Activated naive CD4-positive, alpha-beta T cell treated with anti-CD3 and anti-CD28 coated beads, Interleukin-2, amount 50 U/mL, for 24 hours (primary cell): ENCODE data around the gene HOXC5.

Experiments used
- H3K27ac Mint-ChIP-seq: one replicate; pipeline ENCODE4 v1.8.0; 2021; ENCODE audit warnings: mild to moderate bottlenecking, mixed read lengths
- H3K27me3 Mint-ChIP-seq: one replicate; pipeline ENCODE4 v1.8.0; 2021; ENCODE audit warnings: mixed read lengths
- H3K36me3 Mint-ChIP-seq: one replicate; pipeline ENCODE4 v1.8.0; 2021; ENCODE audit warnings: mixed read lengths
- H3K4me1 Mint-ChIP-seq: one replicate; pipeline ENCODE4 v1.8.0; 2021; ENCODE audit warnings: mixed read lengths
- H3K4me3 Mint-ChIP-seq: one replicate; pipeline ENCODE4 v1.8.0; 2021; ENCODE audit warnings: mild to moderate bottlenecking, mixed read lengths
- H3K9me3 Mint-ChIP-seq: one replicate; pipeline ENCODE4 v1.8.0; 2021; ENCODE audit warnings: mixed read lengths

Gene HOXC5

DNA sequence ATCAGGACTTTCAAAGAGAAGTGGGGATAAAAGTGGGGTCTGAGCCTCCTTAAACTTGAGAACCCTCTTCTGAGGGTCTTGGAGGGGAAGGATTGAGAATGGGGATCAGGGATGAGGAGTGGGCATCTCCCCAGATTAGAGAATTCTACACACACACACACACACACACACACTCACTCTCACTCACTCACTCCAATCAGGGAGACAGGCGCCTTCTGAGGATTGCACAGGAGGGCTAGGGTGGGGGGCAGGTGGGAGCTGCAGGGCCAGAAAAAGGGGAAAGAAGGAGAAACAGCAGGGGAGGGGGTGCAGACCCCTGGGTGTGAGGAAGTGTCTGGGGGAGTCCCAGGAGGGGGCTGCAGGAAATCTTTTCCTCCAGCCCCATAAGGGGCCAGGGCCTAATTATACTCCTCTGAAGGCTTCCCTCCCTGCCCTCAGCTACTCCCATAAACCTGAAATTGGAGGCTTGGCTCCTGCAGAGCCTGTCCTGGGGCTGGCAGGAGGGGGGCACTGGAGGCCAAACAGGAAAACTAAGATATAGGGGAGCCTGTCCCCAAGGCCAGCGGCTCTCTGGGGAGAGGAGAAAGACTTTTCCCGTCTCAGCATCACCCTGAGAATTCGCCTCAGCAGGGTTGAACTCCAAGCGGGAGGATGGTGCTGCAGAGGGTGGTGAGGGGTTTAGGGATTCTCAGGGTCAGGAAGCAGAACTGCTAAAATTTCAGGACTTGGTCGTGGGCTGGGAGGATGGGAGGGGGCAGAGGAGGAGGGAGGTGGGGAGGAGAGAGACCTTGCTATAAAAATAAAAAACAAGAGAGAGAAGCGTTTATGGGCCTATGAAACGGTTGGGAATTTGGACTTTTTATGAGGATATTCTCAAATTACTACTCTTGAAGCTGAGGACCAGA lies 31.3 kb upstream of the HOXC5 start:
- Mint-ChIP-seq H3K4me3 (no peak overlapping the region), H3K27ac (no peak overlapping the region), H3K36me3 (no peaks in the 10 kb centered on the region), H3K4me1 (peaks cover 41% of the 10 kb centered on the region), H3K9me3 (no peaks in the 10 kb centered on the region), H3K27me3 (peaks cover 76% of the 10 kb centered on the region)

DNA sequence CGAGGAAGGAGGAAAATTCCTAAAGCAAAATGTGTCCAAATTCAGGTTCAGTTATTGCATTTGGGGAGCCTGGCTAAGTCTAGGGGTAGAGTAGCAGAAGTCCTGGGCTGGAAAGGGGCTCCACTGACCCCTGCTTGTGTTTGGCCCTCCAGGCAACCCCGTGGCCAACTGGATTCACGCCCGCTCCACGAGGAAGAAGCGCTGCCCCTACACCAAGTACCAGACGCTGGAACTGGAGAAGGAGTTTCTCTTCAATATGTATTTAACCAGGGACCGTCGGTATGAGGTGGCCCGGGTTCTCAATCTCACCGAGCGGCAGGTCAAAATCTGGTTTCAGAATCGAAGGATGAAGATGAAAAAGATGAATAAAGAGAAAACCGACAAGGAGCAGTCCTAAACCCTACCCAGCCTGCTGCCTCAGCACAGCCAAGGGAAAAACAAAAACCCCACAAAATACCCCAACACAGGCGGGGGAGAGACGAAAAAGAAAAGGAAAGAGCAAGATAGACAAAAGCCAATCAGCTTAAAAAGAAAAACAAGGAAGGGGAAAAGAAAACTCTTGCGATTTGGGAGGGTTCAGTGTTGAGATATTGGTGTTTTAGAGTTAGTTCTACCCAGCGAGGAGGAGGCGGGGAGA lies 30.5 kb upstream of the HOXC5 start:
- Mint-ChIP-seq H3K9me3 (no peaks in the 10 kb centered on the region), H3K36me3 (no peaks in the 10 kb centered on the region), H3K27ac (no peak overlapping the region), H3K4me3 (no peak overlapping the region), H3K27me3 (peaks cover 79% of the 10 kb centered on the region), H3K4me1 (peaks cover 39% of the 10 kb centered on the region)

DNA sequence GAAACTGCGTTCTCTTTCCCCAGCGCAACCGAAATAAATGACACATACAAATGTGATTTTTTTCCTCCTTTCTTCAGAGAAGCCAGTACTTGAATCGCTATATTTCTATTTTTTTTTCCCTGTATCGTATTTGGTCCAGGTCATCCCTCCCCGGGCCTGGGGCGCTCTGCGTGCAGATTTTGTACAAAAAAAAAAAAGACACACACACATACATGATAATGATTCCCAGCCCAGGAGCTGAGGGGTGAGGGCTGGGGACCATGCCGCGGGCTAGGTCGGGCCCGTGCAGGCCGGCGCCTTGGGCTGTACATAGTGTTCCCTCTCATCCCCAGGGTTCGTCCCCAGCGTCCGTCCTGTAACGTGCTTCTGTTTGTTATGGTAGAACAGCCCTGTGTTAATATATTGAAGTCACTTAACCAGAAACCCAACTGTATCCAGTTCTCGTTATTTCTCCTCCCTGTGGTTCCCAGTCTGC lies 29.9 kb upstream of the HOXC5 start:
- H3K36me3 Mint-ChIP-seq: no peaks in the 10 kb centered on the region
- H3K4me1 Mint-ChIP-seq: peaks cover 35% of the 10 kb centered on the region

DNA sequence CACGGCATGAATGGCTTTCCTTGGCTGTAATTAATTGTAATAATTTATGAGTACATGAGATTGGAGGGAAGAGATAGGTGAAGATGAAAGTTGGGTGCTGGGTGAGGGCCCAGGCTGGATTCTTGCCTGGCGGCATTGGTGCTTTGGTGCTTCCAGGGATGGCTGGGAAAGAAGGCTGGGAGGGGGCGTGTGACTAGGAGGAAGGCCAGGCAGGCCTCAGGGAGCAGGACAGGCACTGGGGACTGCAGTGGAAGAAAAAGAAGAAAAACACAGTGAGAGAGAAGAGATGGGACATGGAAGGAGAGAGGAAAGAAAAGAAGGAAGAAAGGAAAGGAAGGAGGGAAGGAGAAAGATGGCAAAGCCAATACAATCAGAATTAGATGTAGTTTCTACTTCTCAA lies 29.2 kb upstream of the HOXC5 start:
- H3K9me3 Mint-ChIP-seq: no peaks in the 10 kb centered on the region
- H3K4me3 Mint-ChIP-seq: no peak overlapping the region
- peaks cover 76% of the 10 kb centered on the region for H3K27me3 Mint-ChIP-seq
- H3K4me1 Mint-ChIP-seq: peaks cover 30% of the 10 kb centered on the region
- H3K36me3 Mint-ChIP-seq: no peaks in the 10 kb centered on the region
- H3K27ac Mint-ChIP-seq: peak overlapping the region; percentile 33

More for the DNA sequence above, 29.9 kb upstream of the HOXC5 start:
- H3K4me3 Mint-ChIP-seq: no peak overlapping the region
- no peaks in the 10 kb centered on the region for H3K9me3 Mint-ChIP-seq
- H3K27me3 Mint-ChIP-seq: peaks cover 78% of the 10 kb centered on the region
- H3K27ac Mint-ChIP-seq: no peak overlapping the region

DNA sequence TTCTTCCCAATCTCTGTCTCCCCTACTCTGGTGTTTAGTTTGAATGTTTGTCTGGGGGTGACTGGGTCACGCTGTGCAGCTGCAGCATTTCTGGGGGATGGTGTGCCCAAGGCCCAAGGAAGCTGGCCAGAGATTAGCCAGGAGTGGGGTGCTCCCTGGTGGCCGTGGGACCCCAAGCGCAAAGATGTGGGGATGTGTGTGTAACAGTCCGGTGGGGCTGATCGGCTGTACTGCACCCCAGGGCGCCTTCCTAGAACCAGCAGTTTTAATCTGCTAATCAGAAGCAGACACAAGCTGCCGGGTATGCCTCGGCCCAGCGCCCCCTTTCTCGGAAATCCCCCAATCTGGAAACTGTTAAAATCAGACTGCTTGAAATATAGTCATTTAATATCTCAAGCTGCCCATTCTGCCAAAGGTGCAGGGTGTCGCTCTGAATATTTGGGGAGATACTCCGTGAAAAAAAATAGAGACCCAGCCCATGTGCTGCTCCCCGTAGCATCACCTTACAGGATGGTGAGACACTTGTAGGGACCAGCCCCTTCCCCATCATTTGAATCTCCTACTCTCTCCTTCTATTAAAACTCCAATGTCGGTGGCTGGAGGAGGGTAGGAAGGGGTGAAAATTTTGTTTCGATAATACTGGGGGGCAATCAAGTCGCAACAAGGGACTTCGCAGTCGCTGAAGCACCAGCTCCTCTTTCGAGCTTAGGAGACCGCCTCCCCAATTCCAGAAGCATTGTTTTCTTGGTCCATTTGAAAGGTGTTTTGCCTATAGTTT lies 28.6 kb upstream of the HOXC5 start:
- peaks cover 29% of the 10 kb centered on the region for H3K4me1 Mint-ChIP-seq

DNA sequence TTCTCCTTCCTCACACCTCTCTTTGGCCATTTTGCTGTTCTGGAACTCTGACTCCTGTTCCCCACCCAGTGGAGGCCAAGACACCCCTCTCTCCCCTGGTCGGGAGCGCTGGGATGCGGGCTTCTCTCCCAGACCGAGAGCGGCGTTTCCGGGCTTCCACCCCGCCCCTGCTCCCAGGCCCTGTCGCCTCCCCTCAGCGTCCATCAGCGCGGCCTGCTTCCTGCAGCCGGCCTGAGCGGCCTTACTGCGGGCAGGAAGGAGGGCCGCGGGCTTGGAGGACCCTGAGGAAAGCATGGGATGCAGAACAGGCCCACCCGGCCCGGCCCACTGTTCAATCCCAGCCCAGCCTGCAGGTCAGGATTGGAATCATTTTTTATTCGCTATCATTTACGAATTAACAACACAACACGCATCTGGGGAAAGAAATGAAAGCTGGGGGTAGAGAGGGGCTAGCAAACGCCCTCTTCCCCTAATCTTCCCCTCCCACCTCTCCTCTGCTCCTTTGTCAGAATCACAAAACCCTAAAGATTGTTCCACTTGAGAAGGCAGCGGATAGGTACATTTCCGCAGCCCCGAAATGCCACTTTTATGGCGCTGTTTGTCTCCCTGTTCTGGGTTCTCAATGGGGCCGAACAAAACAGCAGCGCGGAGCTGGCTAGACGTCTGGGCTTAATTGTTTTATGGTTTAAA lies 27.9 kb upstream of the HOXC5 start:
- Mint-ChIP-seq H3K9me3 (no peaks in the 10 kb centered on the region), H3K4me1 (peaks cover 30% of the 10 kb centered on the region), H3K4me3 (no peak overlapping the region), H3K36me3 (no peaks in the 10 kb centered on the region), H3K27ac (peak overlapping the region; percentile 17), H3K27me3 (peaks cover 76% of the 10 kb centered on the region)

More for the DNA sequence above, 28.6 kb upstream of the HOXC5 start:
- no peaks in the 10 kb centered on the region for H3K9me3 Mint-ChIP-seq
- H3K36me3 Mint-ChIP-seq: no peaks in the 10 kb centered on the region
- H3K4me3 Mint-ChIP-seq: no peak overlapping the region
- H3K27me3 Mint-ChIP-seq: peaks cover 73% of the 10 kb centered on the region
- peak overlapping the region; percentile 33 for H3K27ac Mint-ChIP-seq

DNA sequence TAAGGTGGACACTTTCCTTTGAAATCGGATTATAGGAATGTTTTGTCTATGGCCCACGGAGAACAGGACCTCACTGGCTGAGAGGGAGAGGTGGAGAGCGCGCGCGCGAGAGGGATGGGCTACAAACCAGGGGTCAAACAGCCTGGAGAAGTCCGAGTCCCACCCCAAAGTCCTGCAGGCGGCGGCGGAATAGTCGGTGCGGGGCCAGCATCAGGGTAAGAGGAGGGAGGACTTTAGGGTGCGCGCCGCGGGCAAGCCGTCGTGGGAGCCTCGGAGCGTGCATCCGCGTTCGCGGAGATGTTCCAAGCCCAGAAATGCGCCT lies 27.4 kb upstream of the HOXC5 start:
- no peak overlapping the region for H3K4me3 Mint-ChIP-seq
- H3K27me3 Mint-ChIP-seq: peaks cover 78% of the 10 kb centered on the region
- H3K9me3 Mint-ChIP-seq: no peaks in the 10 kb centered on the region
- peak overlapping the region; percentile 17 for H3K27ac Mint-ChIP-seq
- H3K4me1 Mint-ChIP-seq: peaks cover 29% of the 10 kb centered on the region
- H3K36me3 Mint-ChIP-seq: no peaks in the 10 kb centered on the region

DNA sequence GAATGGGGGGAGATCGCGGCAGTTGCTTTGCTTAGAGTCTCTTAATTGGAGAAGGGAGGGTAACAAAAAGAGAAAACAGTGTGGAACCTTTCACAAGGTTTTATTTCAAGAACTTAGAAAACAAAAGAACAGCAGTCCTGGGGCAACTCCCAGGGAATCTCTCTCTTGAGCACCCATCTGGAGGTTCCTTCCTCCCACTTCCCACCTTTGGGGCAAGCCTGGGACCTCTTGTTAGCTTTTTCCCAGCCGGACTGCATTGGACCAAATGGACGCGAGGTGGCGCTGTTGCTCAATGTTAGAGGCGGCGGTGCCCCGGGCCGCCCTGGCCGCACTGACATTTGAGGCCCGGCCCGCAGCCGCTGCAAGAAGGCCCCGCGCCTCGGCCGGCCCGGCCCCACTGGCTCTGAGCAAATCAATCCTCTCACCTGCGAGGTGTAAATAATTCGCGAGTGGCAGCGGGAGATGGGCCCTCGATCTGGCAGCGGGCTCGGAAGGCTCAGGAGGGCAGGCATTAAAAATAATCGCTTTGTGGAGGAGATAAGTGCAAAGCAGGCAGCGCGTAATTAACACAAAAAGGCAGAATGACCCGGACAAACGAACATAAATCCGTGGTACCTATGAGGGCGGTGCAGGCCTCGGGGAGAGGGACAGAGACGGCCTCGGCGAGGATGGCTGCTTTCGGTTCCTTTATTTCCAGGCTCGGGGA lies 26.8 kb upstream of the HOXC5 start:
- Mint-ChIP-seq H3K4me3 (peak overlapping the region; percentile 88), H3K36me3 (no peaks in the 10 kb centered on the region), H3K27ac (no peak overlapping the region), H3K9me3 (no peaks in the 10 kb centered on the region), H3K4me1 (peaks cover 31% of the 10 kb centered on the region), H3K27me3 (peaks cover 79% of the 10 kb centered on the region)

DNA sequence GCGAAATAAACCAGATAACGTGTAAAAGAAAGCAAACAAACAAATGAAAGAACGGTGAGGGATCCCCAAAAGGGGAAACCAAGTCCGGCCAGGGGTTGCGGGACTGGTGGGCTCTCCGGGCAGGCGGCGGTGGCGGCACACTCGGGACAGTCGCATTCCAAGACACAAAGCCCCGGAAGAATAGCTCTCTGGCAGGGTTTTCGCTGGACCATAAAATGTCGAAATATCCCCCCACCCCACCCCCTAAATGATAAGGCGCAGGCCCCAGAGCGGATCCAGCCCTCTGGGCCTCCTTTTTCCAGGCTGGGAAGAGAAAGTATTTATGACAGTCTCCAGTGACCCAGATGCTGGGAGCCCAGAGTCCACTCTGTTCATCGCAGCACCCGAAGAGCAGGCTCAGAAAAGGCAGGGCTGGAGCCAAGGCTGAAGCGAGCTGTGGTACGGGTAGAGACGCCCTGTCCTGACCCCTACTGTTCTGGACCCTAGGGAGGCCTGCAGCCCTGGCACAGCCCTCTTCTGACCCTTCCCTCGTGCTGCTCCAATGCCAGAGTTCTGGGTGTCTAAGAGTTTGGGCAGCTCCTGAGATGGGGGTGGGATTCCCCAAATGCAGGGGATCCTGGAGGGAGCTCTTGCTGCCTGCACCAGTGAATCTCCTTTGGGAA lies 26.2 kb upstream of the HOXC5 start:
- no peak overlapping the region for H3K27ac Mint-ChIP-seq
- H3K27me3 Mint-ChIP-seq: peaks cover 78% of the 10 kb centered on the region
- no peaks in the 10 kb centered on the region for H3K9me3 Mint-ChIP-seq
- peak overlapping the region; percentile 88 for H3K4me3 Mint-ChIP-seq
- H3K36me3 Mint-ChIP-seq: no peaks in the 10 kb centered on the region
- H3K4me1 Mint-ChIP-seq: peaks cover 37% of the 10 kb centered on the region

DNA sequence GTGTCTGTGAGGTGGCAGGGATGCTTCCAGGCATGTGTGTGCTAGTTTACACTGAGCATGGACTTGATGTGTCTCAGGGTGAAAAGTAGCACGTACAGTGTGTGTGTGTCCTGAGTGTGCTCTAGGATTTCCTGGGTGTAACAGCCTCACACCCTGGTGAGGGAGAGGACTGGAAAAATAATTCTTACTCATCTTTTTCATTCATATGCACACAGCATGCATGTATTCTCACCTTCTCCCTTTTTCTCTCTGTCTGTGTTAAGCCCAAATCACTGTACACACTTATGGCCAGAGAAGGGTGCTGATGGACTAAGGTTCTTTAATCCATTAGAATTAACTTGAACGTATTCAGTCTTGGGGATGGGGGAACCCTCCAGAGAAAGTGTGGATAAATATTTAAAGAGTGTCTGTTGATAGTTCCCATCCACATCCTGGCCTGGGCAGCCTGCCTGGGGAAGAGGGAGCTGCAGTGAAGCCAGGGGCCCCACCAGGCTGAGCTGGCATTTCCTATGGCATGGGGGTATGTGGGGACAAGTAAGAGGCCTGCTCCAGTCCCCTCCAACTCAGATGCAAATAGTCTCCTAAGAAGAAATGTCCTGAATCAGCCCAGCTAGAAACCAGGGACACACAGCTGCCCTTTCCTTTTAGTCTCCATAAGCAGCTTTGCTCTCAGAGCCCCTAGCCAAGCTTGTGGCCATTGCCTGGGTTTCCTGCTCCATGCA lies 25.2 kb upstream of the HOXC5 start:
- Mint-ChIP-seq H3K36me3 (no peaks in the 10 kb centered on the region), H3K27ac (no peak overlapping the region), H3K4me3 (no peak overlapping the region), H3K4me1 (peaks cover 39% of the 10 kb centered on the region), H3K9me3 (no peaks in the 10 kb centered on the region), H3K27me3 (peaks cover 76% of the 10 kb centered on the region)

DNA sequence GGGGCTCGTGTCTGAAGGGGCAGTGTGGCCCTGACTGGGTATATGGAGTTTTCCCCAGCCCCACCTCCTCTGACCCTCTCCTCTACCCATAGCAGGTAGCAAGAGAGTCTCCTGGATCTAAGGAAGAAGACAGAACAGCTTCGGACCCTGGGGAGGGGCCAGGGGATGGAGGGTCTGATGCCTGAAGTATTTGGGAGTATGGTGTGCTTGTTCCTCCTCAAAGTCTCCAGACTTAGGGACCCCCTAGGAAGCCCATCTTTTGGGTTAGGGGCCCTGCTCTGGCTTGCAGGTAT lies 24.6 kb upstream of the HOXC5 start:
- Mint-ChIP-seq H3K27ac (no peak overlapping the region), H3K36me3 (no peaks in the 10 kb centered on the region), H3K27me3 (peaks cover 76% of the 10 kb centered on the region), H3K4me3 (peak overlapping the region; percentile 26), H3K9me3 (no peaks in the 10 kb centered on the region), H3K4me1 (peaks cover 39% of the 10 kb centered on the region)

DNA sequence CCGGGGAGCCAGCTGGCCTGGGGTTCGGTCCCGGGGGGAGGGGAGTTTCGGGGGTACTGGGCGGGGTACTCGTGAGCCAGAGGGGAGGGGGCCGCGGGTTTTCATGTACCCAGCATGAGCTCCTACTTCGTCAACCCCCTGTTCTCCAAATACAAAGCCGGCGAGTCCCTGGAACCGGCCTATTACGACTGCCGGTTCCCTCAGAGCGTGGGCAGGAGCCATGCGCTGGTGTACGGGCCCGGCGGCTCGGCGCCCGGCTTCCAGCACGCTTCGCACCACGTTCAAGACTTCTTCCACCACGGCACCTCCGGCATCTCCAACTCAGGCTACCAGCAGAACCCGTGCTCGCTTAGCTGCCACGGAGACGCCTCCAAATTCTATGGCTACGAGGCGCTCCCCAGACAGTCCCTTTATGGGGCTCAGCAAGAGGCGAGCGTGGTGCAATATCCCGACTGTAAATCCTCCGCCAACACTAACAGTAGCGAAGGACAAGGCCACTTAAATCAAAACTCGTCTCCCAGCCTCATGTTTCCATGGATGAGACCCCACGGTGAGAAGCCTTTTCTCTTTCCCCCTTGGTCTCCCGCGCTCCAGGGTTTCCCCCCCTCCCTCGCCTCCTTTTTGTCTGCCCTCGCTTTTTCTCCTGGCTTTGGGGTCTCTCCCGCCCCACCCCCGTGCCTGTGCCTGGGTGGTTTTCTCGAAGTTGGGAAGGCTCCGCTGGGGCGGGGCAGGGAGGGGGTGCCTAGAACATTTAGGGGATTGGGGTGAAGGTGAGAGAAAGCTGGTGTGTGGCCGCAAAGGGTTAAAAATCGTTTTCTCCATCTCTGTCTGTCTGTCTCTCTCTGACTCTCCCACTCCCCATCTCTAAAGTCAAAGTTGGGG lies 23.4 kb upstream of the HOXC5 start:
- Mint-ChIP-seq H3K27ac (peak overlapping the region; percentile 51), H3K4me1 (peaks cover 39% of the 10 kb centered on the region)

More for the DNA sequence above, 23.4 kb upstream of the HOXC5 start:
- Mint-ChIP-seq H3K9me3 (no peaks in the 10 kb centered on the region), H3K36me3 (no peaks in the 10 kb centered on the region), H3K4me3 (peak overlapping the region; percentile 80), H3K27me3 (peaks cover 70% of the 10 kb centered on the region)
